Measurements from ENCODE around the gene NUP43. TPM values are rescaled to one million over a fixed set of nuclear protein-coding genes. Genes with fewer than 3 reads are reported as not detected.
A peak's percentile ranks its signal among the peaks of the same experiment; 100 is the strongest.

The NUP43 gene
- total and polyA plus RNA-seq, 2 of the 13 experiments (the other 11 are each of a cell fraction or from before 2014, with no cell fraction given), result 38.9 to 85.1 TPM

- no peak for TF ChIP-seq ZBTB40 (IDR thresholded peaks at IDR 0.05)
- peak; percentile 46; the same call in 1 of the 2 replicates for TF ChIP-seq ZBTB40 (CRISPR knock-in tag; IDR thresholded peaks at IDR 0.05)
- TF ChIP-seq ISX (CRISPR knock-in tag; conservative IDR thresholded peaks at IDR 0.05), result peak; percentile 43; the same call in 1 of the 2 replicates
- TF ChIP-seq JARID2 (CRISPR knock-in tag; IDR thresholded peaks at IDR 0.05; ENCODE audit: insufficient replicate concordance), result no peak
- TF ChIP-seq CAMTA2 (CRISPR knock-in tag; IDR thresholded peaks at IDR 0.05; ENCODE audit: borderline replicate concordance), result peak; percentile 96; the same call in 1 of the 2 replicates
- peak; percentile 68; the same call in 1 of the 2 replicates for TF ChIP-seq JUND (CRISPR knock-in tag; IDR thresholded peaks at IDR 0.05)
- TF ChIP-seq ZSCAN12 (CRISPR knock-in tag; IDR thresholded peaks at IDR 0.05), result 0 out of 2 replicates have a peak, but pooled peaks have one; percentile 30
- peak; percentile 80 for TF ChIP-seq ISL2 (CRISPR knock-in tag; IDR thresholded peaks at IDR 0.05)
- no peak for TF ChIP-seq FOXJ3 (CRISPR knock-in tag; IDR thresholded peaks at IDR 0.05; ENCODE audit: borderline replicate concordance)
- TF ChIP-seq STAT5B (CRISPR knock-in tag; IDR thresholded peaks at IDR 0.05), result no peak
- TF ChIP-seq KLF9 (CRISPR knock-in tag; IDR thresholded peaks at IDR 0.05; ENCODE audit: low read depth), result no peak
- peak; percentile 64; the same call in 1 of the 2 replicates for TF ChIP-seq PBX3 (CRISPR knock-in tag; IDR thresholded peaks at IDR 0.05; ENCODE audit: borderline replicate concordance)
- TF ChIP-seq ARID4A (CRISPR knock-in tag; IDR thresholded peaks at IDR 0.05; ENCODE audit: borderline replicate concordance), result peak; percentile 95
- no peak for TF ChIP-seq JUN (CRISPR knock-in tag; IDR thresholded peaks at IDR 0.05)
- TF ChIP-seq SMAD1 (CRISPR knock-in tag; IDR thresholded peaks at IDR 0.05; ENCODE audit: borderline replicate concordance, low read depth), result no peak
- TF ChIP-seq GTF3A (CRISPR knock-in tag; conservative IDR thresholded peaks at IDR 0.05), result no peak
Measured at GRCh38 chr6:149749594-149750135, 3.3 kb upstream of the NUP43 start, which contains the start of gene PCMT1 (continued).

Data from HepG2 (cell line).